ENCODE measurements around the gene ADGRL3. TPM values are rescaled to one million over a fixed set of nuclear protein-coding genes. Genes with fewer than 3 reads are reported as not detected.
A peak's percentile ranks its signal among the peaks of the same experiment; 100 is the strongest.

Gene ADGRL3
- total RNA-seq, 3 donors from 2014 or later = 4.3 to 10.8 (median 4.3) TPM

DNA sequence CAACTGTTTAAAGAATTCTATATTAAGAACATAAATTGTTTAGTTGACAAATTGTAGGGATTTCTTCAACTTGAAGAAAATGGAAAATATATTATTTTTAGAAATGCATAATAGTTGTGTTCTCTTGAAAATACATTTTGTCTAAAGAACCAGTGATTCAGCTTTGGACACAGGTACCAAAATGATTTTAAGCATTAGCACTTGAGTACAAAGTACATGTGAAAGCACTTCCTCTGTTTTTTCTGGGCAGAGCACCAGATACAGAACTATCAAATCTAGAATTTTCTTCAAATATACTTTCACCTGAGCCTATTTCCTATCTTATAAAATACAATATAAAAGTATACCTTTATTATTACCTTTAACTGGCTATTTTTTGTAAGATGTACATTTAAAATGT lies 539.8 kb downstream of the ADGRL3 start:
- H3K4me3 ChIP-seq = no peak overlapping the region
- intact Hi-C loops (cut with DNase I, micrococcal nuclease) = no loop called here
- no peak for ATAC-seq

DNA sequence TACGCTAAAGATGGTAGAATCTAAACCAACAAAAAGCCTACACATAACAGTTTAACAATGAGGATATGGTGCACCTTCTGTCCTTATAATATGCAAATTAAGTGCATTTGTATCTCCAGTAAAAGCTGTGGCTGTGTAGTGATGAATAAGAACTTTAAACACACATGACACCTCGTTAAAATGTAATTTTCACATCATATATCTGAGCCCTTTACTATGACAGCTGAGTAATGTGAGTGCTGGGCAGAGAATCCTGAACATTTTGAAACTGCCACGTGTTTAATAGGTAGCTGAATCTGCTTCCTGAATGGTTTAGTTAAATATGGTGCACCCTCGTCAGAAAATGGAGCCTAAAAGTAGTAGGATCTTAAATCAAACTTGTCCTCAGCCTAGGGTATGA lies 540.8 kb downstream of the ADGRL3 start:
- Histone ChIP-seq H3K4me3 (no peak overlapping the region), H3K36me3 (ENCODE audit: low read depth) (no peaks in the 10 kb centered on the region), H3K4me1 (ENCODE audit: low read depth) (no peaks in the 10 kb centered on the region), H3K9me3 (no peaks in the 10 kb centered on the region)
- TF ChIP-seq, protein P1, sequence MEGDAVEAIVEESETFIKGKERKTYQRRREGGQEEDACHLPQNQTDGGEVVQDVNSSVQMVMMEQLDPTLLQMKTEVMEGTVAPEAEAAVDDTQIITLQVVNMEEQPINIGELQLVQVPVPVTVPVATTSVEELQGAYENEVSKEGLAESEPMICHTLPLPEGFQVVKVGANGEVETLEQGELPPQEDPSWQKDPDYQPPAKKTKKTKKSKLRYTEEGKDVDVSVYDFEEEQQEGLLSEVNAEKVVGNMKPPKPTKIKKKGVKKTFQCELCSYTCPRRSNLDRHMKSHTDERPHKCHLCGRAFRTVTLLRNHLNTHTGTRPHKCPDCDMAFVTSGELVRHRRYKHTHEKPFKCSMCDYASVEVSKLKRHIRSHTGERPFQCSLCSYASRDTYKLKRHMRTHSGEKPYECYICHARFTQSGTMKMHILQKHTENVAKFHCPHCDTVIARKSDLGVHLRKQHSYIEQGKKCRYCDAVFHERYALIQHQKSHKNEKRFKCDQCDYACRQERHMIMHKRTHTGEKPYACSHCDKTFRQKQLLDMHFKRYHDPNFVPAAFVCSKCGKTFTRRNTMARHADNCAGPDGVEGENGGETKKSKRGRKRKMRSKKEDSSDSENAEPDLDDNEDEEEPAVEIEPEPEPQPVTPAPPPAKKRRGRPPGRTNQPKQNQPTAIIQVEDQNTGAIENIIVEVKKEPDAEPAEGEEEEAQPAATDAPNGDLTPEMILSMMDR (IDR thresholded peaks at IDR 0.05) = no peak
- ATAC-seq (no peak), DNase-seq (no peak)
- intact Hi-C loops (cut with DNase I, micrococcal nuclease) = no loop called here

More for the DNA sequence above, 539.8 kb downstream of the ADGRL3 start:
- TF ChIP-seq, protein P1 (IDR thresholded peaks at IDR 0.05) = no peak
- Histone ChIP-seq H3K36me3 (ENCODE audit: low read depth) (no peaks in the 10 kb centered on the region), H3K9me3 (no peaks in the 10 kb centered on the region), H3K4me1 (ENCODE audit: low read depth) (no peaks in the 10 kb centered on the region)
- no peak for DNase-seq

- intact Hi-C loops (cut with DNase I, micrococcal nuclease) = no loop called here
- no peaks in the 10 kb centered on the region for H3K4me1 ChIP-seq (ENCODE audit: low read depth)
- ATAC-seq = peak; percentile 51
- no peak overlapping the region for H3K4me3 ChIP-seq
- no peaks in the 10 kb centered on the region for H3K9me3 ChIP-seq
- H3K36me3 ChIP-seq (ENCODE audit: low read depth) = no peaks in the 10 kb centered on the region
- DNase-seq = peak in 1 of 3 donors; percentile 58
- TF ChIP-seq, protein P1 (IDR thresholded peaks at IDR 0.05) = no peak
These were observed 541.4 kb downstream of the ADGRL3 start for GRCh38 chr4:61741327-61742096.

- Histone ChIP-seq H3K9me3 (no peaks in the 10 kb centered on the region), H3K36me3 (ENCODE audit: low read depth) (no peaks in the 10 kb centered on the region), H3K4me3 (no peak overlapping the region), H3K4me1 (ENCODE audit: low read depth) (no peaks in the 10 kb centered on the region)
- DNase-seq (no peak), ATAC-seq (no peak)
- TF ChIP-seq, protein P1 (IDR thresholded peaks at IDR 0.05) = no peak
- intact Hi-C loops (cut with DNase I, micrococcal nuclease) = no loop called here
These were observed 550.7 kb downstream of the ADGRL3 start for GRCh38 chr4:61750810-61751209.

DNA sequence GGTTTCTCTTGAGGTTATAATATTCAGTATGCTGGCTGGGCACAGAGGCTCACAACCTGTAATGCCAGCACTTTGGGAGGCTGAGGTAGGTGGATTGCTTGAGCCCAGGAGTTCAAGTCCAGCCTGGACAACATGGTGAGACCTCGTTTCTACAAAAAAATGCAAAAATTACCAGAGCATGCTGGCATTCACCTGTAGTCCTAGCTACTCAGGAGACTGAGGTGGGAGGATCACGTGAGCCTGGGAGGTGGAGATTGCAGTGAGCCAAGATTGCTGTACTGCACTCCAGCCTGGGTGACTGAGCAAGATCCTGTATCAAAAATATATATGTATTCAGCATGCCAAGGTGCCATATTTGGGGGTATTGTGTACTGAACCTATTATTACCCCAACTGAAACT lies 552.5 kb downstream of the ADGRL3 start:
- Histone ChIP-seq H3K4me3 (no peak overlapping the region), H3K4me1 (ENCODE audit: low read depth) (no peaks in the 10 kb centered on the region), H3K36me3 (ENCODE audit: low read depth) (no peaks in the 10 kb centered on the region), H3K9me3 (no peaks in the 10 kb centered on the region)
- TF ChIP-seq, protein P1 (IDR thresholded peaks at IDR 0.05) = no peak
- DNase-seq (no peak), ATAC-seq (no peak)
- intact Hi-C loops (cut with DNase I, micrococcal nuclease) = no loop called here
